GM12874 (cell line): ENCODE results near the gene NSMF.

ENCODE experiments used
- TF ChIP-seq, protein P1 (sequence below): IDR thresholded peaks from 2 replicates; pipeline ENCODE4 v1.5.1; 2011; ENCODE audit warnings: low read depth, mild to moderate bottlenecking, control low read depth, low read length, moderate library complexity; ENCODE audit not compliant: insufficient read depth

NSMF gene

DNA sequence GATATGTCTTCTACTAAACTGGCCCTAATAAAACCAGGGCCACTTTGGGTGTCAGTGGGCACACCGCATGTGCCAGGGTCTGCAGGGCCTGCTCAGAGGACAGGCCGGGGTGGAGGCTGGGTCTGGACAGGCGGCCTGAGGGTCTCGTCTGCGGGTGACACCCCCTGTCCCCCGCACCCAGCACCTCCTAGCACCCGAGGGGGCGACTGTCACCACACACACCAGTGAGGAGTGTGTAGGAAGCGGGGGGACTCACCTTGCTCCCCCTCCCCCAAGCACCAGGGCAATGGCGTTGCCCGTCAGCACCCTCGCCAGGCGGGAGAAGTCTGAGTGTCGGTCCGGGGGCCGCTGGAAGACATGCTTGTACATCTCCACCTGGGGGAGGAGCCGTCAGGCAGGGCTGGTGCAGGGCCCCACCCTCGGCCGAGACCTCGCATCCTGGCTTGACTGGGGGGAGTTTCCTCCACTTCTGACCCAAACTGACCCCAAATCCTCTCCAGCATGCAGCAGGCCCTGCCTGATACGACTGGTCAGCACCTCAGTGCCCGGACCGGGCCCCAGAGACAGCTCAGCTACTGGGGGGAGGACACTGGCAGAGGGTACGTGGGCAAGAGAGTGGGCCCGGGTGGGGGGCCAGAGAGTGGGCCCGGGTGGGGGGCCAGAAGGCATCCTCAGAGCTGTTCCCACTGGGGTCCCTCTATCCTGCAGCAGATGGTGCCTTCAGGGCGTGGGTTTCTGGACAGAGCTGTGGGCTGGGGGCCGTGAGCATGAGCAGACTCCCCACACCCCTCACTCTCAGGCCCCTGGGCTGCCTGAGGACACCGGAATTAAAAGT lies 18.9 kb upstream of the NSMF start:
- TF ChIP-seq, protein P1, sequence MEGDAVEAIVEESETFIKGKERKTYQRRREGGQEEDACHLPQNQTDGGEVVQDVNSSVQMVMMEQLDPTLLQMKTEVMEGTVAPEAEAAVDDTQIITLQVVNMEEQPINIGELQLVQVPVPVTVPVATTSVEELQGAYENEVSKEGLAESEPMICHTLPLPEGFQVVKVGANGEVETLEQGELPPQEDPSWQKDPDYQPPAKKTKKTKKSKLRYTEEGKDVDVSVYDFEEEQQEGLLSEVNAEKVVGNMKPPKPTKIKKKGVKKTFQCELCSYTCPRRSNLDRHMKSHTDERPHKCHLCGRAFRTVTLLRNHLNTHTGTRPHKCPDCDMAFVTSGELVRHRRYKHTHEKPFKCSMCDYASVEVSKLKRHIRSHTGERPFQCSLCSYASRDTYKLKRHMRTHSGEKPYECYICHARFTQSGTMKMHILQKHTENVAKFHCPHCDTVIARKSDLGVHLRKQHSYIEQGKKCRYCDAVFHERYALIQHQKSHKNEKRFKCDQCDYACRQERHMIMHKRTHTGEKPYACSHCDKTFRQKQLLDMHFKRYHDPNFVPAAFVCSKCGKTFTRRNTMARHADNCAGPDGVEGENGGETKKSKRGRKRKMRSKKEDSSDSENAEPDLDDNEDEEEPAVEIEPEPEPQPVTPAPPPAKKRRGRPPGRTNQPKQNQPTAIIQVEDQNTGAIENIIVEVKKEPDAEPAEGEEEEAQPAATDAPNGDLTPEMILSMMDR, result no peak

DNA sequence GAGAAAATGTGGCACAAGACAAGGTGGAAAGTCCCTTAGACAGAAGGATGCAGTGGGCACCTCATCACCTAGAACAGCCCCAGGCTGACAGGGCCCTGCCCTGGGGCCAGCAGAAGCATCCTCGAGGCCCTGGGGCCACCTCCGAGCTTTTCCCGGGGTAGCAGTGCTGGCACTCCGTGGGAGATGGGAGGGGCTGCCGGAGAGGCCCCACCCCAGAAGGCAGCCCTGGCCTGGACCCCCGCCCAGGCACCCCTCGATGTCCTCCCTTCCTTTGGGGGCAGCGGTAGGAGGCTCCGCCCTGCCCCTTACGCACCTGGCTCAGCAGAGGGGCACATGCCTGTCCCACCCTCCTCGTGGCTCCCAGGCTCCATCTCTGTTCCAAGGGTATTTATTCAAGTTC lies 17.7 kb upstream of the NSMF start:
- TF ChIP-seq, protein P1, result no peak

DNA sequence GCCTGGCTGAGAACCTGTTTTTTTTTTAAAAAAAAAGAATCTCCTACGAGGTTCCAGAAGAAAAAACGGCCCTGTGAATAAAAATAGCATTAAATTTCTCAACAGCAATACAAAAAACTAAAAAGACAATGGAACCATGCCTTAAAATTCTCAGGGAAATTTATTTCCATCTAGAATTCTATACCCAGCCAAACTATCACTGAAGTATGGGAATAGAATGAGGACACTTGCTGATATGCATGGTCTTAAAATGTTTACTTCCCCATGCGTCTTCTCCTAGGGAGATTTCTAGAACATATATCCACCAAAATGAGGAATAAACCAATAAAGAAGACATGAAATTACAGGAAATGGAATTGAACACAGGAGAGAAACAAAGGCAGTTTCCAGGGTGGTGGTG lies 16.5 kb upstream of the NSMF start:
- TF ChIP-seq, protein P1, result no peak

DNA sequence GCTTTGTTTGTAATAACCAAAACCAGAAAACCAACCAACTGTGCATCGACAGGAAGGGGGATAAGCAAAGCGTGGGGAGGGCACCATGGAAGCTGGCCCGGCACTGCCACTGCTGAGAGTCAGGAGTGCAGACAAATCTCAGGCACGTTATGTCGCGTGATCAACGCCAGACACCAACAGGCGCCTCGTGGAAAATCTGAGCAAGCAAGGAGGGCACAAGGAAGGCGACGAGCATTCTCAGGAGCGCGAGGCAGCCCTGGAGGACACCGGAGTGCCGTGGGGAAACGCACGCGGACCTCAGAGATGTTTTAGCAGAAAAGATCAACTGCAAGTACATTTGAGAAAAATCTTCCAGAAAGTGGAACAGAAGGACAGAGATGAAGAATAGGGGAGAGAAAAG lies 15.1 kb upstream of the NSMF start:
- TF ChIP-seq, protein P1, result no peak

DNA sequence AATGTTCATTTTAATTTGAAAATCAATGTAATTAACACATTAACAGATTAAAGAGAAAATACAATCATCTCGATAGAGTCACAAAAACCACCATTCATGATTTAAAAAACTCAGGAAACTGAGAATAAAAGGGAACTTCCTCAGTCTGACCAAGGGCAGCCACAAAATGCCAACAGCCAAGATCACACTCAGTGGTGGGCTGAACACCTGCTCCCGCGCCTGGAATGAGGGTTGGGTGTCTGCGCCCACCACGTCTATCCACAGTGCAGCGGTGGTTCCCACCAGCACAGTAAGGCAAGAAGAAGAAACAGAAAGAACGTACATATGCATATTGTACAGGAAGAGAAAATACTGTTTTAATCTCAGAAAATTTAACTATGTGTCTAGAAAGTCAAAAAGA lies 11.7 kb upstream of the NSMF start:
- TF ChIP-seq, protein P1, result no peak

DNA sequence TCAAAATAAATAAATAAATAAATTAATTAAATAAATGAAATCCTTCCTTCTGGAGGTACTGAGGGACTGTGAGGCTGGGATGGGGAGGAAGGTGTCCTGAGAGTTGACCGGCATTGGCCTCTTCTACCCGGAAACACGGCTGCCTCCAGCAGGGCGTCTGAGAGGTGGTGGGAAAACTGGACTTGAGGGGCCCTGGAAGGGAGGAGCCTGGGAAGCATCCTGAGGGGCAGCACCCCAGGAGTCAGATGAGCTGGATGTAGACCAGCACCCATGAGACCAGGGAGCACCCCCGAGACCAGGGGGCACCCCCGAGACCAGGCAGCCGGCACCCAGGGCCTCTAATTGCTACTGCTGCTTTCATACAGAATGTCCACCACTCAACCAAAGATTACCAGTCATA lies 8.8 kb upstream of the NSMF start:
- TF ChIP-seq, protein P1, result no peak

DNA sequence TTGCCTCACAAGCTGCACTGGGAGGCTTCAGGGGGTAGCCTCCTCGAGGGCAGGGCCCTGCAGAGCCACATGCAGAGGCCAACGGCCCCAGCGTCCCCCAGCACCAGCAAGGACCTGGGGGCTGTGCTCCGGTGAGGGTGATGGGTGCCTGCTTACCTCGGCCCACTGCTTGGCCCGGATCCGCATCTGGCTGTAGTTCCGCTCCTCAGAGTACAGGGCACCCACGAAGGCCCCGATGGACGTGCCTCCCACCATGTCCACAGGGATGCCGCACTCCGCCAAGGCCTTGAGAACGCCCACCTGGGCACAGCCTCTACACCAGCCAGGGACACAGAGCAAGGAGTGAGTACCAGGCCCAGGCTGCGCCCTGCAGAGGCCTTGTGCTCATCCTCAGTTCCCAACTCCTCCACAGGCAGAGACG lies 8.0 kb upstream of the NSMF start:
- TF ChIP-seq, protein P1, result no peak
